Activated CD4-positive, alpha-beta T cell treated with anti-CD3 and anti-CD28 coated beads, Interleukin-2, amount 10 ng/mL, durations not matched to agents 7 days and 5 days (primary cell): Measurements from ENCODE around the gene VASP. TPM values are rescaled to one million over a fixed set of nuclear protein-coding genes. Genes with fewer than 3 reads are reported as not detected.
"Not testable (repeated sequence)": the region's sequence is repeated elsewhere in the genome, so short reads cannot be mapped to it uniquely, and the experiment has no call there.

ENCODE experiments used
- CTCF ChIA-PET: fragments of 350-600 bp; sonication (Branson Sonifier 250); formaldehyde crosslinking; loops from one replicate; lab custom pipeline; 2021; ENCODE audit warnings: antibody characterized with exemption; lab: Charles Lee
- POLR2A ChIA-PET: fragments of 350-600 bp; sonication (Branson Sonifier 250); formaldehyde crosslinking; loops from one replicate; lab custom pipeline; 2021; ENCODE audit warnings: antibody characterized with exemption; lab: Charles Lee
- DNase-seq: peaks from one replicate; pipeline ENCODE4 v3.0.0-alpha.2; 2020
- H3K27ac Mint-ChIP-seq: one replicate; pipeline ENCODE4 v1.8.0; 2021; ENCODE audit warnings: mild to moderate bottlenecking, moderate library complexity, mixed read lengths
- H3K27me3 Mint-ChIP-seq: one replicate; pipeline ENCODE4 v1.8.0; 2021; ENCODE audit warnings: mixed read lengths
- H3K36me3 Mint-ChIP-seq: one replicate; pipeline ENCODE4 v1.8.0; 2021; ENCODE audit warnings: low read depth, mixed read lengths
- H3K4me1 Mint-ChIP-seq: one replicate; pipeline ENCODE4 v1.8.0; 2021; ENCODE audit warnings: mixed read lengths
- H3K4me3 Mint-ChIP-seq: one replicate; pipeline ENCODE4 v1.8.0; 2021; ENCODE audit warnings: mild to moderate bottlenecking, moderate library complexity, mixed read lengths
- H3K9me3 Mint-ChIP-seq: one replicate; pipeline ENCODE4 v1.8.0; 2021; ENCODE audit warnings: mixed read lengths
- total RNA-seq, 2 experiments: library from RNA; stranded (reverse); gene quantifications; one replicate each; pipeline ENCODE4 v1.2.3, GENCODE V29; 2021

The VASP gene
- total RNA-seq, 2 experiments from 2014 or later = 143 to 157 TPM

DNA sequence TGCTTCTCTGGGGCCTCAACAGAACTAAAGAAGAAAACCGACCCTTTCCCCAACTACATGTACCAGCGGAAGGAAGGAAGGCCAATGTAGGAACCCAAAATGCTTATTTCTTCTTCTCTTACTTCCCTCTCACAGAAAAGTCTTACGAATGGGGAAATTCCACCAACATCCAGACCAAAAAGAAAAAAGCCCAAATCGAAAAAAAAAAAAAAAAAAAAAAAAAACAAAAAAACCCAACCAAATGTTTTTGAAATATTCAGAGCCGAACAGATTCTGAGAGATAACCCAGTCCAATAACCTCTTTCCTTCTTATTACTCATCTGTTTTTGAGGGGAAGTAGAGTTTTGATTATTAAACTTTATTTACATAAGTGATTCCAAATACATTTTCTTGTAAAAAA, 5.2 kb upstream of the VASP start:
- Mint-ChIP-seq H3K4me3 (no peak overlapping the region), H3K9me3 (no peaks in the 10 kb centered on the region), H3K27ac (no peak overlapping the region), H3K4me1 (peaks cover 41% of the 10 kb centered on the region), H3K27me3 (peaks cover 16% of the 10 kb centered on the region), H3K36me3 (no peaks in the 10 kb centered on the region)
- ChIA-PET POLR2A (no interaction called here), CTCF (no interaction called here)
- DNase-seq = no peak

DNA sequence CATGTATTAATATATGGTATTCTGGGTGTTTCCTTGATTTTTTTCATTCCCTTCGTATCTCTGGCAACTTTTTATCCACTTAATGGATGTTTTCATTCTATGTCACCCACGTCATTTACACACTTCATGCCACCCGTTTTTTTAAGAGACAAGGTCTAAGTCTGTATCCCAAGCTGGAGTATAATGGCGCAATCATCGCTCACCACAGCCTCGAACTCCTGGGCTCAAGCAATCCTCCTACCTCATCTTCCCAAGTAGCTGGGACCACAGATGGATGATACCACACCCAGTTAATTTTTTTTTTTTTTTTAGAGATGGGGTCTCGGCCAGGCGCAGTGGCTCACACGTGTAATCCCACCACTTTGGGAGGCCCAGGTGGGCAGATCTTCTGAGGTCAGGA, 3.4 kb upstream of the VASP start:
- Mint-ChIP-seq H3K36me3 (peaks cover 2% of the 10 kb centered on the region), H3K4me1 (peaks cover 29% of the 10 kb centered on the region), H3K4me3 (no peak overlapping the region), H3K27ac (no peak overlapping the region), H3K27me3 (peaks cover 6% of the 10 kb centered on the region), H3K9me3 (no peaks in the 10 kb centered on the region)
- ChIA-PET CTCF (interaction anchor here (0.7 to 2.9 kb wide), 5 partner anchors 18 to 139 kb away, joined by 3 to 9 read pairs (median 4); no protein-coding TSS in a partner anchor), POLR2A (no interaction called here)
- DNase-seq = no peak

DNA sequence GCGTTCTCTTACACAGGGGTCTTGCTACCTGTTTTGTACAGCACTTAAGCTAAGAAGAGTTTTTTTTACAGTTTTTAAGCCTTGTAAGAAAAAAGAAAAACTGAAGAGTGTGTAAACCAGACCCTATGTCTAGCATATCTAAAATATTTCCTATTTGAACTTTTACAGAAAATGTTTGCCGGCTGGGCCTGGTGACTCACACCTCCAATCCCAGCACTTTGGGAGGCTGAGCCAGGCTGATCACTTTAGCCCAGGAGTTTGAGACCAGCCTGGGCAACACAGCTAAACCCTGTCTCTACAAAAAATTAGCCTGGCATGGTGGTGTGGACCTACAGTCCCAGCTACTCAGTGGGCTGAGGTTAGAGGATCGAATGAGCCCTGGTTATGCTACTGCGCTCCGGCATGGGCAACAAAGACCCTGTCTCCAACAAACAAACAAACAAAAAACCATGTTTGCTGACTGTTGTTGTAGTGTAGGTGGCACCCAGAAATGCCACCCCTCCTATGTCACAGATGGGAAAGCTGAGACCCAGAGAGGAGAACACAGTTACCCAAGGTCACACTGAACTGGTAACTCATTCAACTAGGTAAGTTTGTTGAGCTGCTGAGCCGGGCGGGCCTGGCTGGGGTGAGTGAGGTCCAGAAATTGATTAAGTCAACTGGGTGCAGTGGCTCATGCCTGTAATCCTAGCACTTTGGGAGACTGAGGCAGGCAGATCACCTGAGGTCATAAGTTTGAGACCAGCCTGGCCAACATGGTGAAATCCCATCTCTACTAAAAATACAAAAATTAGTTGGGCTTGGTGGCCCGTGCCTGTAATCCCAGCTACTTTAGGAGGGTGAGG, 1.9 kb upstream of the VASP start:
- Mint-ChIP-seq H3K36me3 (peaks cover 6% of the 10 kb centered on the region), H3K9me3 (no peaks in the 10 kb centered on the region), H3K4me1 (peaks cover 34% of the 10 kb centered on the region), H3K27me3 (no peaks in the 10 kb centered on the region), H3K27ac (peak overlapping the region; percentile 97), H3K4me3 (peak overlapping the region; percentile 87)
- POLR2A ChIA-PET = no interaction called here
- no peak for DNase-seq
- CTCF ChIA-PET = interaction anchor here (0.6 to 2.9 kb wide), 6 partner anchors 9 to 137 kb away, joined by 3 to 9 read pairs (median 6); no protein-coding TSS in a partner anchor

DNA sequence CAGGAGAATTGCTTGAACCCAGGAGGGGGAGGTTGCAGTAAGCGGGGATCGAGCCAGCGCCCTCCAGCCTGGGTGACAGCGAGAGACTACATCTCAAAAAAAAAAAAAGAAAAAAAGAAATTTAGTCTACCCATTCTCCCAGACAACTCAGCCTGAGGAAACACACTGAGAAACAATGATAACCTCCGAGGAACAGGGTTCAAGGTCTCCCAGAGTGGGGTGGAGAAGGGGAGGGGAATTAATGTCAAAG, 1.4 kb upstream of the VASP start:
- no peak for DNase-seq
- Mint-ChIP-seq H3K4me3 (peak overlapping the region; percentile 87), H3K9me3 (no peaks in the 10 kb centered on the region), H3K4me1 (peaks cover 39% of the 10 kb centered on the region), H3K27me3 (no peaks in the 10 kb centered on the region), H3K36me3 (peaks cover 7% of the 10 kb centered on the region), H3K27ac (peak overlapping the region; percentile 97)
- ChIA-PET POLR2A (no interaction called here), CTCF (interaction anchor here (0.6 to 2.9 kb wide), 7 partner anchors 10 to 779 kb away, joined by 3 to 9 read pairs (median 4); no protein-coding TSS in a partner anchor)

DNA sequence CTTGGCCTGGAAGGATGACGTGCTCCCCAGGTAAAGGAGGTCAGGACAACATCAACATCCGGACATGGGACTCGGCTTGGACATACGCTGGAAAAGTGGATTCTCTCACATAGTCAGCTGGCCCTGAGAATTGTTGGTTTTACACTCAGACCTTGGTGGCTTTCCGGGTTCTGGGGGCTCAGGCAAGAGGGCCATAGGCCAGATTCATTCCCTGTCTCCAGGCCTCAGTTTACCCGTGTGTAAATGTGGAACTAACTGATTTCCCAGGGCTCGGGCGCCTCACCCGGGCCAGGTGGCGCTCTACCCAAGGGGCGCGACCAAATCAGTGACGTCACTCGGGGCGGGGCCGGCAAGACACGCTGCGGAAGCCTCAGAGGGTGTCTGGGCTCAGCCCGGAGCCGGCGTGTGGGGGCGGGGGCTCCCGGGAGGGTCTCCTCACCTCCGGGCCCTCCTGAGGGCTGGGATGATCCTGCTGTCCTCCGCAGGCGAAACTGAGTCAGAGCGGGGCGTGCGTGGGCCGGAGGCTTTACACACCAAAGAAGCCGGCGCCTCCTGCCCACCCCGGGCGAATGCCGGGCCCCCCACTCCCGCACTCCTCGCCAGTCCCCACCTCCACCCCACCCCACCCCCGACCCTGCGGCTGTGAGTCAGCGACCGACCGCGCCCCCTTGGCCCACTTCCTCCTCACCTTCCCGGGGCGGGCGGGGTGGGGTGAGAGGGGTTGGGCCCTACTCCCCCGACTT, 862 bp upstream of the VASP start:
- no peaks in the 10 kb centered on the region for H3K9me3 Mint-ChIP-seq
- POLR2A ChIA-PET = no interaction called here
- peaks cover 9% of the 10 kb centered on the region for H3K36me3 Mint-ChIP-seq
- no peaks in the 10 kb centered on the region for H3K27me3 Mint-ChIP-seq
- peak; percentile 97 for DNase-seq
- H3K4me3 Mint-ChIP-seq = peak overlapping the region; percentile 87
- CTCF ChIA-PET = interaction anchor here (0.6 to 2.9 kb wide), 7 partner anchors 10 to 778 kb away, joined by 3 to 9 read pairs (median 4); no protein-coding TSS in a partner anchor
- H3K4me1 Mint-ChIP-seq = peaks cover 44% of the 10 kb centered on the region
- H3K27ac Mint-ChIP-seq = peak overlapping the region; percentile 97

DNA sequence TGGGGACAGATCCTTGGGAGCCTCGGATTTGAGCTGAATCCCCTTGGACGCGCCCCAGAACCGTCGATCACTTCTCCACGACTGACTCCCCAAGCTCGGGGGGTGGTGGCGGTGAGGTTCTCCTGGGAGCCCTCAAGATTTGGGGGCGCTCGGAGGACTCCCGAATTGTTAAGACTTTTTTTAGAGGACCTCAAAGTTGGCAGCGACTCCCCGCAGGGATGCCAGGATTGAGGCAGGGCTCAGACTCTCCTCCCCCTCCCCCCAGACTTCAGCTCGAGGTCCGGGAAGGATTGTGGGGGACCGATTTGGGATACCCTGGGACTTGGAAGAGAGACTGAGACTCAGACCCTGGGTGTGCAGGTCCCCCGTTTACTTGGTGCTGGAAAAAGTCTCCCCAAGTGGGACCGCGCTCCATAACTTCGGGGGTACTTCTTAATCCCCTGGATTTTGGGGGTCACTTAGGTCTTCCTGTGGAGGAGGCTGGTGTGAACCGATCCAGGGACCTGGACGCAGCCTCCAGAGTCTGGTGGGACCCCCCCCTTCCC, 665 bp downstream of the VASP start:
- Mint-ChIP-seq H3K36me3 (peaks cover 9% of the 10 kb centered on the region), H3K27me3 (no peaks in the 10 kb centered on the region), H3K4me3 (peak overlapping the region; percentile 83), H3K9me3 (no peaks in the 10 kb centered on the region), H3K27ac (peak overlapping the region; percentile 81), H3K4me1 (peaks cover 56% of the 10 kb centered on the region)
- DNase-seq = no peak
- ChIA-PET POLR2A (interaction anchor here (0.6 kb wide), 1 partner anchor 78 kb away, joined by 4 read pairs; no protein-coding TSS in a partner anchor), CTCF (no interaction called here)

DNA sequence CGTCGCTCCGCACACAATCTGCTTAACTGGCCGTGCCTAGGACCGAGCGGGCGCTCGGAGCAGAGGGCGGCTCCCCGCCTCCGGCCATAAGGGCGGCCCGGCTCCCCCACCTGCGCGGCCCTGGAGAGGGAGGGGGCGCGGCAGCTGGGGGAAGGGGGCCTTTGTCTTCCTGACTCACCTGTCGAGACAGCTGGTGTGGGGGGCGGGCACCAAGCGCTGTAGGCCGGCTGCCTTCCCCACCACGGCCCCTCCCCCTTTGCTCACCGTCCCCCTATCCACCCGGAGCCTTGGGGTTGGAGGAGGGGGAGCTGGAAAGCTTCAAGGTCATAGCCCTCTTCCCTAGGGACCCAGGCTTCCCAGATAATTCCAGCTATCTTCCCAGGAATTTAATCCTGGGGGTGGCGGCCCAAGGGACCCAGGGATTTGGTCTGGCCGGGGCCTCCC, 1.2 kb downstream of the VASP start:
- no peak for DNase-seq
- peak overlapping the region; percentile 83 for H3K4me3 Mint-ChIP-seq
- H3K9me3 Mint-ChIP-seq = no peaks in the 10 kb centered on the region
- H3K4me1 Mint-ChIP-seq = peaks cover 58% of the 10 kb centered on the region
- ChIA-PET POLR2A (no interaction called here), CTCF (no interaction called here)
- no peaks in the 10 kb centered on the region for H3K27me3 Mint-ChIP-seq
- peaks cover 9% of the 10 kb centered on the region for H3K36me3 Mint-ChIP-seq
- peak overlapping the region; percentile 81 for H3K27ac Mint-ChIP-seq

DNA sequence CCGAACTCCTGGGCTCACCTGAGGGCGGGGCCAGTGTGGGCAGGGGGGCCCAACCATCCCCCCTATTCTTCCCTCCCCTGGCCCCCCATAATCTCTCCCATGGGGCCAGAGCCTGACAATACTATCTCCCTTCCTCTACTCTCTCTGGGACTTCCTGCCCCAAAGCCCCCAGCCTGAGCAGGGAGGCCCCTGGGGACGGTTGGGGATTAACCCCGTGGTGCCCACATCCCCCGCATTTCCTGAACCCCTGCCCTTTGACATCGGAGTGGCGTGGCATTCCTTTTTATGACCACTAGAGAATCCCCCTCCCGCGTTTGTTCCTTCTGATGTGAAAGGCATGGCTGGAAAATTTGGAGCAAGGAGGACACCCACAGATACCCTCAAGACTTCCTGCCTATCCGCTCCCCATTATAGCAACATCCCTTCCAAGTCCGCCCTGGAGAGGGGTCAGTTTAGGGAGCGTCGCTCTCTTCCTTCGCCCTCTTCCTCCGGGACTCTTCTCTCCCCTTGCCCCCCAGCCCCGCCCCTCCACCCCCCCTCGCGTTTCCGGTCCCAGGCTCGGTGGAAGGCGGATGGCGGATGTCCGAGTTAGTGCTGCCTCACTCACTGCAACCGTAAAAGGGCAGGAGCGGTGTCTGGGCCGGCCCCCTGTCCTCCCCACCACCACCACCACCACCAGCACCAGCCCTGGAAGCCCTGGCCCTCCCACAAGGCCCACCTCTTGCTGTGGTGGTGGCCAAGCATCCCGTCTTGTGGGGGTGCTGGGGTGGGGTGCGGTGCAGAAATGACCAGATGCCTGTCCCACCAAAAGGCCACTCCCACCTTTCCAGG, 1.8 kb downstream of the VASP start:
- CTCF ChIA-PET = interaction anchor here (1.1 kb wide), 2 partner anchors 10 to 30 kb away, joined by 3 to 4 read pairs; no protein-coding TSS in a partner anchor
- no peaks in the 10 kb centered on the region for H3K9me3 Mint-ChIP-seq
- peak overlapping the region; percentile 86 for H3K27ac Mint-ChIP-seq
- POLR2A ChIA-PET = no interaction called here
- peaks cover 13% of the 10 kb centered on the region for H3K36me3 Mint-ChIP-seq
- no peaks in the 10 kb centered on the region for H3K27me3 Mint-ChIP-seq
- H3K4me3 Mint-ChIP-seq = peak overlapping the region; percentile 83
- DNase-seq = peak; percentile 43
- H3K4me1 Mint-ChIP-seq = peaks cover 61% of the 10 kb centered on the region

DNA sequence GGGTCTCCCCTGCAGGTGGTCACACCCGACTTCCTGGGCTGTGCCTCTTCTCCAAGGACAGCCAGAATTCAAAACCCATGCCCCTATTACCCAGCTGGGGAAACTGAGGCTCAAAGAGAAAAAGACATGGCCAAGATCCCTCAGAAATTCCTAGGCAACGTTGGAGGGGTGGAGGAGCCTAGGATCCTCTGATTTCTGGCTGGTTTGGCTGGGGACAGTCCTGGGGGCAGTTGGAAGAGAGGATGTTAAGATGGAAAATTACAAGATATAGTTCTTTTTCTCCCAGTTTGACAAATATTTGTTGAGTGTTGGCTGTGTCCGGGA, 2.4 kb downstream of the VASP start:
- Mint-ChIP-seq H3K36me3 (peaks cover 13% of the 10 kb centered on the region), H3K27ac (peak overlapping the region; percentile 59), H3K27me3 (no peaks in the 10 kb centered on the region), H3K4me3 (peak overlapping the region; percentile 83), H3K4me1 (peaks cover 66% of the 10 kb centered on the region), H3K9me3 (no peaks in the 10 kb centered on the region)
- POLR2A ChIA-PET = no interaction called here
- DNase-seq = no peak
- CTCF ChIA-PET = interaction anchor here (1.1 to 1.4 kb wide), 3 partner anchors 9 to 70 kb away, joined by 3 to 5 read pairs (median 4); no protein-coding TSS in a partner anchor

DNA sequence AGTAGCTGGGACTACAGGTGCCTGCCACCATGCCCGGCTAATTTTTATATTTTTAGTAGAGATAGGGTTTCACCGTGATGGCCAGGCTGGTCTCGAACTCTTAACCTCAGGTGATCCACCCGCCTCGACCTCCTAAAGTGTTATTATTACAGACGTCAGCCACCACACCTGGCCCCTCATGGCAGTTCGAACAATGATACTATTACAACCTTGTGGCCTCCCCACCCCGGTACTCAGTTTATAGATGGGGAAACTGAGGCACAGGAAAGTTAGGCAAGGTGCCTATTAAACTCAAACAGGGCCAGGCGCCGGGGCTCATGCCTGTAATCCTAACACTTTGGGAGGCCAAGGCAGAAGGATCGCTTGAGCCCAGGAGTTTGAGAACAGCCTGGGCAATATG, 3.1 kb downstream of the VASP start:
- CTCF ChIA-PET = interaction anchor here (1.1 to 1.4 kb wide), 3 partner anchors 8 to 71 kb away, joined by 3 to 5 read pairs (median 4); no protein-coding TSS in a partner anchor
- Mint-ChIP-seq H3K4me3 (peak overlapping the region; percentile 83), H3K36me3 (peaks cover 13% of the 10 kb centered on the region), H3K27ac (peak overlapping the region; percentile 13), H3K4me1 (peaks cover 67% of the 10 kb centered on the region)
- H3K27me3 Mint-ChIP-seq, DNase-seq, POLR2A ChIA-PET, H3K9me3 Mint-ChIP-seq: not testable (repeated sequence)

DNA sequence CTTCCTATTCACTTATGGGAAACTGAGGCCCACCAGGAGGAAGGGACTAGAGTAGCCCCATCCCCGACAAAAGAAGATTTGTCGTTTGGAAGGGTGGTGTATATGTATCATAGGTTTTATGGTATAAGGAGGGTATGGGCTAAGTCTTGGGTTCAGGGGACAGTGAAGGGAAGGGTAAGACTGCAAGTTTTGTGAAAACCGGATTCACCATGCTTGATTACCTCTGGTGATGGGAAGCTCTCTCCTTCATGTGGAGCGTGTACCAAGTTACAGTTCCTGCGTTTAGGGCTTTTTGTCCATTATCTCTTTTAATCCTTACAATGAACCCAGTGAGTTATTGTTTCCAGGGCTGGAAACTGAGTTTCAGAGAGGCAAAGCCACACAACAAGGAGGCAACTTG, 3.8 kb downstream of the VASP start:
- Mint-ChIP-seq H3K4me1 (peaks cover 67% of the 10 kb centered on the region), H3K27me3 (no peaks in the 10 kb centered on the region), H3K36me3 (peaks cover 13% of the 10 kb centered on the region), H3K4me3 (peak overlapping the region; percentile 25), H3K27ac (no peak overlapping the region), H3K9me3 (no peaks in the 10 kb centered on the region)
- POLR2A ChIA-PET = no interaction called here
- CTCF ChIA-PET = interaction anchor here (0.6 to 1.4 kb wide), 2 partner anchors 29 to 72 kb away, joined by 3 to 5 read pairs; no protein-coding TSS in a partner anchor
- no peak for DNase-seq
